Measurements from ENCODE around the gene HAS3. TPM values are rescaled to one million over a fixed set of nuclear protein-coding genes. Genes with fewer than 3 reads are reported as not detected.

The HAS3 gene
- total RNA-seq, 1 experiment from 2014 or later, result 8.3 TPM

DNA sequence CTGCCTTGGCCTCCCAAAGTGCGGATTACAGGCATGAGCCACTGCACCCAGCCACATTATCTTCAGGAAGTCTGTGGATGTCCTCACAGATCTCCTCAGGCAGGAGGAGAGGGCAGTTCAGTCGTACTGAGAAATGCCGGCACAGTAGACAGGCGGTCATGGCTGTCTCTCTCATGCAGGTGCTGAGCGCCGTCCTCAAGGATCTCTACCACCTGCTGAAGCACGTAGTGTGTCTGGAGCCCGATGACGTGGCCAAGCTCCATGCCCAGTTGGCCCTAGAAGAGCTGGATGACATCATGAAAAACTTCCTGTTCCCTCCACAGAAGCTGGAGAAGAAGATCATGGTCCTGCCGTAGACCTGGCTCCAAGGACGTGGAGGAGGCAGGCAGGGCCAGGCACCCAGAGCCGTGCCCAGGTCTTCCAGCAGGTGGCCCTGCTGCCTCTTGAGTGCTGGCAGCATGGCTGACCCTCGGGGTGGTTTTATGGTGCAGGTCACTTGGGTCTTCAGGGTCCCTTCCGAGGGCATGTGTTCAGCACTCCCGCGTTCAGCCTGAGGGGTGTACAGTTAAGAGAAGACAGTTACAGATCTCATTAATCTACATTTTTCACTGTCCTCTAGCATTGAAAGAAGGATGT is 22.0 kb upstream of the HAS3 start:
- BruUV-seq (replicated peaks), result no TSS peak
- Mint-ChIP-seq H3K27ac (ENCODE audit: unreplicated experiment) (no peak overlapping the region), H3K27me3 (ENCODE audit: insufficient read depth, unreplicated experiment) (no peaks in the 10 kb centered on the region), H3K4me3 (ENCODE audit: unreplicated experiment) (no peak overlapping the region), H3K36me3 (ENCODE audit: insufficient read depth, unreplicated experiment) (no peaks in the 10 kb centered on the region), H3K9me3 (ENCODE audit: unreplicated experiment) (no peaks in the 10 kb centered on the region), H3K4me1 (ENCODE audit: low read depth, unreplicated experiment) (peaks cover 6% of the 10 kb centered on the region)
- Histone ChIP-seq H3K36me3 (ENCODE audit: control insufficient read depth, insufficient read depth, low read length) (no peaks in the 10 kb centered on the region), H3K4me3 (ENCODE audit: low read depth, low read length) (no peak overlapping the region), H3K27me3 (replicated peaks; ENCODE audit: control insufficient read depth, insufficient read depth, low read length) (no peaks in the 10 kb centered on the region), H3K9me3 (no peaks in the 10 kb centered on the region), H3K4me1 (no peaks in the 10 kb centered on the region)
- TF ChIP-seq CTCF (IDR thresholded peaks at IDR 0.05; ENCODE audit: insufficient read depth in 1 of 2, low read depth in 1 of 2, low read length in 1 of 2, severe bottlenecking in 1 of 2, unreplicated experiment in 1 of 2), result peak in 1 of 2 experiments; percentile 12
- ChIA-PET POLR2A (no interaction called here), CTCF (no interaction called here)
- DNase-seq, result no peak
- intact Hi-C loops (cut with micrococcal nuclease; ENCODE audit: unreplicated experiment), result no loop called here

GRCh38 chr16:69084289-69084688 is 21.2 kb upstream of the HAS3 start:
- Mint-ChIP-seq H3K27me3 (ENCODE audit: insufficient read depth, unreplicated experiment) (no peaks in the 10 kb centered on the region), H3K36me3 (ENCODE audit: insufficient read depth, unreplicated experiment) (no peaks in the 10 kb centered on the region), H3K9me3 (ENCODE audit: unreplicated experiment) (no peaks in the 10 kb centered on the region), H3K27ac (ENCODE audit: unreplicated experiment) (no peak overlapping the region), H3K4me1 (ENCODE audit: low read depth, unreplicated experiment) (peaks cover 10% of the 10 kb centered on the region), H3K4me3 (ENCODE audit: unreplicated experiment) (no peak overlapping the region)
- TF ChIP-seq CTCF (IDR thresholded peaks at IDR 0.05; ENCODE audit: insufficient read depth in 1 of 2, low read depth in 1 of 2, low read length in 1 of 2, severe bottlenecking in 1 of 2, unreplicated experiment in 1 of 2), result no peak
- Histone ChIP-seq H3K9me3 (no peaks in the 10 kb centered on the region), H3K27me3 (replicated peaks; ENCODE audit: control insufficient read depth, insufficient read depth, low read length) (no peaks in the 10 kb centered on the region), H3K4me3 (ENCODE audit: low read depth, low read length) (no peak overlapping the region), H3K36me3 (ENCODE audit: control insufficient read depth, insufficient read depth, low read length) (no peaks in the 10 kb centered on the region), H3K4me1 (peaks cover 8% of the 10 kb centered on the region)
- no peak for DNase-seq
- intact Hi-C loops (cut with micrococcal nuclease; ENCODE audit: unreplicated experiment), result no loop called here
- ChIA-PET POLR2A (no interaction called here), CTCF (interaction anchor here (1.4 kb wide), 1 partner anchor 90 kb away, joined by 3 read pairs; no protein-coding TSS in a partner anchor)
- no TSS peak for BruUV-seq (replicated peaks)

DNA sequence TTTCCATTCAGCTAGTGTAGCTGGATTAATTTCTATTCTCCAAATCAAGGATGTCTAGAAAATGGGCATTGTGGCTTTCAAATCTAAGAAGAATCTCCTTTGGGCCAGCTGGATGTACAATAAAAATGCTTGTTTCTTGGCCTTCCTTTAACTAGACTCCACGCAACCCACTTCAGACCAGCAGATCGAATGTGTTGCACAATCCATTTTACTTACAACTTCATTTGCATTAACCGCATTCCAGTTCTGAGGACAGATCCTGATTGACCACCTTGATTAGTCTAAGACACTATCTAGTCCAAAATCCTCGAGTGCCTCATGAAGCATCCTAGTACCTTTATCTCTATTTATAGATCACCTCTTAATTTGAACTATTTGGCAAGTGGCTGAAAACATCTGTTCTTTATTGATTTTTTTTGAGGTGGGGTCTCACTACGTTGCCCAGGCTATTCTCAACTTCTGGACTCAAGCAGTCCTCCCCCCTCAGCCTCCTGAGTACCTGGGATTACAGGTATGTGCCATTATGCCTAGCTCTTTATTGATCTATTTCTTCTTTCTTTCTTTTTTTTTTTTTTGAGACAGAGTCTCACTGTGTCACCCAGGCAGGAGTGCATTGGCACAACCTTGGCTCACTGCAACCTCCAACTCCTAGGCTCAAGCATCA is 20.3 kb upstream of the HAS3 start:
- Histone ChIP-seq H3K9me3 (no peaks in the 10 kb centered on the region), H3K4me1 (peaks cover 12% of the 10 kb centered on the region), H3K27me3 (replicated peaks; ENCODE audit: control insufficient read depth, insufficient read depth, low read length) (no peaks in the 10 kb centered on the region), H3K4me3 (ENCODE audit: low read depth, low read length) (no peak overlapping the region), H3K36me3 (ENCODE audit: control insufficient read depth, insufficient read depth, low read length) (no peaks in the 10 kb centered on the region)
- Mint-ChIP-seq H3K9me3 (ENCODE audit: unreplicated experiment) (no peaks in the 10 kb centered on the region), H3K4me3 (ENCODE audit: unreplicated experiment) (no peak overlapping the region), H3K27ac (ENCODE audit: unreplicated experiment) (no peak overlapping the region), H3K27me3 (ENCODE audit: insufficient read depth, unreplicated experiment) (no peaks in the 10 kb centered on the region), H3K36me3 (ENCODE audit: insufficient read depth, unreplicated experiment) (no peaks in the 10 kb centered on the region), H3K4me1 (ENCODE audit: low read depth, unreplicated experiment) (peaks cover 17% of the 10 kb centered on the region)
- intact Hi-C loops (cut with micrococcal nuclease; ENCODE audit: unreplicated experiment), result no loop called here
- ChIA-PET POLR2A (no interaction called here), CTCF (interaction anchor here (1.4 kb wide), 1 partner anchor 91 kb away, joined by 3 read pairs; no protein-coding TSS in a partner anchor)
- BruUV-seq (replicated peaks), result no TSS peak
- no peak for TF ChIP-seq CTCF (IDR thresholded peaks at IDR 0.05; ENCODE audit: insufficient read depth in 1 of 2, low read depth in 1 of 2, low read length in 1 of 2, severe bottlenecking in 1 of 2, unreplicated experiment in 1 of 2)
- no peak for DNase-seq

All from Caco-2 (cell line).